Neural progenitor cell (in vitro differentiated cells): ENCODE results near the gene SMCO1.

Source experiments
- CTCF ChIP-seq: fragments of 200-600 bp; sonication (generic); IDR thresholded peaks from 2 replicates; pipeline ENCODE4 v1.5.1; 2017; ENCODE audit warnings: antibody characterized with exemption, mild to moderate bottlenecking
- EZH2 ChIP-seq: fragments of 200-600 bp; sonication (generic); IDR thresholded peaks from 2 replicates; pipeline ENCODE4 v1.6.1; 2017; ENCODE audit warnings: antibody characterized with exemption, mild to moderate bottlenecking, moderate library complexity

DNA sequence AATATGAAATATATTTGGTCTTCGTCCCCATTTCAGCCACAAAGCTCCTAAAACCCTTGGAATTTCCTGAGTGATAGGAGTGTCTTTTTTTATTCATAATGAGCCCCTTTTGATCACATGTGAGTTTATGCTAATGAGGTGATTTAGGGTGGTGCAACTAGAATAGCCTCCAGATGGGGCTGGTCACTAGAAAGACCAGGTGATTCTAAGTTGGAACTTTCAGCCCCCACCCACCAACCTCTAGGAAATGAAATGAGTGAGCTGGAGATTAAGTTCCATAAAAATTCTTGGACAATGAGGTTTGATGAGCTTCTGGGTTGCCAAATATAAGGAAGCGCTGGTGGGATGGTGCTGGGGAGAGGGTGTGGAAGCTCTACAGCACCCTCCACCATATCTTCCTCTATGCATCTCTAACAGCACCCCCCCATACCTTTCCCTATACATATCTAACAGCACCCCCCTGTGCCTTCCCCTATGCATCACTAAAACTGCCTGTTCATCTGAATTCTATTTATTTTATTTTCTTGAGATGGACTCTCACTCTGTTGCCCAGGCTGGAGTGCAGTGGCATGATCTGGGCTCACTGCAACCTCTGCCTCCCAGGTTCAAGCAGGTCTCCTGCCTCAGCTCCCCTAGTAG, 2.1 kb upstream of the SMCO1 start:
- TF ChIP-seq CTCF (no peak), EZH2 (no peak)
